ENCODE data around the gene NRCAM. TPM values are rescaled to one million over a fixed set of nuclear protein-coding genes. Genes with fewer than 3 reads are reported as not detected.

NRCAM gene
- total RNA-seq, 1 experiment from 2014 or later = 40.3 TPM

DNA sequence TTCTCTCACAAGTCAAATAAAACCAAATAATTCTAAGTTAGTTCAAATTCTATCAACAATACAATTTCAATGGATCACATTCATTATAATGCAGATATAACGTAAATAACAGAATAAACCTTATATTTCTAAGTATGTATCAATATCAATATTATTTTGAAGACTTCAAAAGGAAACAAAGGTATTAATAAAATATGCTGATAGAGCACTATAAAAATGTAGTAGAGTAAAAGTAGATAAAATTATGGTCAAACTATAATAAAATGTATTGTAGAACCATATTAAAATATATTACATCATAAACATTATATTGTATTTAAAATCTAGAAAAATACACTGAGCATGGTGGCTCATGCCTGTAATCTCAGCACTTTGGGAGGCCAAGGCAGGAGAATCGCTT is 23.5 kb upstream of the NRCAM start:
- Histone ChIP-seq H3K4me3 (no peak overlapping the region), H3K4me1 (replicated peaks; ENCODE audit: insufficient read depth) (no peaks in the 10 kb centered on the region), H3F3A (ENCODE audit: insufficient read depth, low read depth) (no peaks in the 10 kb centered on the region), H3K9me2 (ENCODE audit: insufficient read depth) (no peaks in the 10 kb centered on the region), H2AFZ (no peak overlapping the region), H3K27ac (no peak overlapping the region), H3K9me3 (ENCODE audit: insufficient read depth, low read depth) (no peaks in the 10 kb centered on the region), H3K27me3 (ENCODE audit: insufficient read depth, low read depth) (no peaks in the 10 kb centered on the region), H4K20me1 (ENCODE audit: insufficient read depth) (no peaks in the 10 kb centered on the region), H3K79me2 (ENCODE audit: low read depth) (no peaks in the 10 kb centered on the region), H3K4me2 (no peak overlapping the region), H3K36me3 (ENCODE audit: low read depth) (peaks cover 14% of the 10 kb centered on the region; the same call in 1 of the 2 replicates)
- ChIA-PET CTCF (no interaction called here), POLR2A (ENCODE audit: unreplicated experiment) (no interaction called here)
- TF ChIP-seq EZH2 (IDR thresholded peaks at IDR 0.05; ENCODE audit: low read depth) (no peak), CTCF (conservative IDR thresholded peaks at IDR 0.05) (no peak)
- DNase-seq = no peak
- BruUV-seq (replicated peaks) = no TSS peak
- intact Hi-C loops (cut with micrococcal nuclease; ENCODE audit: unreplicated experiment) = no loop called here

- Histone ChIP-seq H3K36me3 (ENCODE audit: low read depth) (peaks cover 14% of the 10 kb centered on the region; the same call in 1 of the 2 replicates), H3F3A (ENCODE audit: insufficient read depth, low read depth) (no peaks in the 10 kb centered on the region), H3K27me3 (ENCODE audit: insufficient read depth, low read depth) (no peaks in the 10 kb centered on the region), H3K9me2 (ENCODE audit: insufficient read depth) (no peaks in the 10 kb centered on the region), H3K27ac (no peak overlapping the region), H4K20me1 (ENCODE audit: insufficient read depth) (no peaks in the 10 kb centered on the region), H3K9me3 (ENCODE audit: insufficient read depth, low read depth) (no peaks in the 10 kb centered on the region), H3K79me2 (ENCODE audit: low read depth) (no peaks in the 10 kb centered on the region), H3K4me1 (replicated peaks; ENCODE audit: insufficient read depth) (no peaks in the 10 kb centered on the region), H2AFZ (no peak overlapping the region), H3K4me3 (no peak overlapping the region), H3K4me2 (no peak overlapping the region)
- intact Hi-C loops (cut with micrococcal nuclease; ENCODE audit: unreplicated experiment) = no loop called here
- TF ChIP-seq CTCF (conservative IDR thresholded peaks at IDR 0.05) (no peak), EZH2 (IDR thresholded peaks at IDR 0.05; ENCODE audit: low read depth) (no peak)
- BruUV-seq (replicated peaks) = no TSS peak
- POLR2A ChIA-PET (ENCODE audit: unreplicated experiment) = interaction anchor here (0.5 kb wide), 1 partner anchor 166 kb away, joined by 8 read pairs; no protein-coding TSS in a partner anchor
- no peak for DNase-seq
- CTCF ChIA-PET = no interaction called here
These were observed 22.9 kb upstream of the NRCAM start for GRCh38 chr7:108479118-108479517.

DNA sequence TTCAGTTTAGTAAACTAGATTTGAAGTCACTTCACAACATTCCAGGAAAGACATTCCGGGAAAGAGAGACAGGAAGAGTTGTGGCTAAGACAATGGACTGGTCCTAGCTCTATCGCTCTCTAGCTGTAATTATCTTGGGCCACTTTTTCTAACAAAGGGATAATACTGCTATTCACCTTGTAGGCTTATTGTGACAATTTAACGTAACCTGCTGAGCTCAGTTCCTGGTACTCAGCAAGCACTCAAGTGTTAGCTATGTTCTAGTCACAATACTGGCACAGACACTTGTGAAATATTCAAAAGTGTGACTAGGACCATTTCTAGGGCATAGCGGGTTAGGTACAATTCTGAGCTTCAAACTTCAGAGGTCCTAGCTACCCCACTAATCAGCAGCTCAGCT is 12.0 kb upstream of the NRCAM start:
- Histone ChIP-seq H3F3A (ENCODE audit: insufficient read depth, low read depth) (no peaks in the 10 kb centered on the region), H4K20me1 (ENCODE audit: insufficient read depth) (no peaks in the 10 kb centered on the region; the same call in 1 of the 2 replicates), H3K9me2 (ENCODE audit: insufficient read depth) (no peaks in the 10 kb centered on the region), H3K36me3 (ENCODE audit: low read depth) (no peaks in the 10 kb centered on the region), H3K27ac (no peak overlapping the region), H3K9me3 (ENCODE audit: insufficient read depth, low read depth) (no peaks in the 10 kb centered on the region), H3K4me2 (no peak overlapping the region), H3K79me2 (ENCODE audit: low read depth) (no peaks in the 10 kb centered on the region), H3K4me1 (replicated peaks; ENCODE audit: insufficient read depth) (no peaks in the 10 kb centered on the region), H3K27me3 (ENCODE audit: insufficient read depth, low read depth) (no peaks in the 10 kb centered on the region), H2AFZ (no peak overlapping the region), H3K4me3 (no peak overlapping the region)
- no peak for DNase-seq
- no peak for TF ChIP-seq CTCF (conservative IDR thresholded peaks at IDR 0.05)
- TF ChIP-seq EZH2 (IDR thresholded peaks at IDR 0.05; ENCODE audit: low read depth) = no peak
- no TSS peak for BruUV-seq (replicated peaks)
- ChIA-PET CTCF (no interaction called here), POLR2A (ENCODE audit: unreplicated experiment) (interaction anchor here (0.7 kb wide), 1 partner anchor 215 kb away, joined by 7 read pairs; no protein-coding TSS in a partner anchor)
- intact Hi-C loops (cut with micrococcal nuclease; ENCODE audit: unreplicated experiment) = no loop called here

Measured in PC-9 (cell line).